ENCODE measurements around the gene TRMT2B.
"Not testable (repeated sequence)": the region's sequence is repeated elsewhere in the genome, so short reads cannot be mapped to it uniquely, and the experiment has no call there.

The TRMT2B gene

GRCh38 chrX:101012031-101012430 is 39.9 kb downstream of the TRMT2B start:
- DNase-seq (ENCODE audit: low read depth in 2 of 3, low spot score in 2 of 3): not testable (repeated sequence)

- DNase-seq (ENCODE audit: low read depth in 2 of 3, low spot score in 2 of 3): no peak
These were observed 42.8 kb downstream of the TRMT2B start for GRCh38 chrX:101009090-101009489.

- no peak for DNase-seq (ENCODE audit: low read depth in 2 of 3, low spot score in 2 of 3)
These were observed 52.5 kb downstream of the TRMT2B start for GRCh38 chrX:100999451-100999850.

- DNase-seq (ENCODE audit: low read depth in 2 of 3, low spot score in 2 of 3): no peak
These were observed 56.4 kb downstream of the TRMT2B start for GRCh38 chrX:100995469-100995868.

- no peak for DNase-seq (ENCODE audit: low read depth in 2 of 3, low spot score in 2 of 3)
These were observed 57.3 kb downstream of the TRMT2B start for GRCh38 chrX:100994352-100995281.

GRCh38 chrX:100990139-100990538 is 61.8 kb downstream of the TRMT2B start:
- no peak for DNase-seq (ENCODE audit: low read depth in 2 of 3, low spot score in 2 of 3)

- DNase-seq (ENCODE audit: low read depth in 2 of 3, low spot score in 2 of 3): no peak
These were observed 67.1 kb downstream of the TRMT2B start for GRCh38 chrX:100984818-100985217.

GRCh38 chrX:100981498-100981845 is 70.4 kb downstream of the TRMT2B start:
- DNase-seq (ENCODE audit: low read depth in 2 of 3, low spot score in 2 of 3): not testable (repeated sequence)

- no peak for DNase-seq (ENCODE audit: low read depth in 2 of 3, low spot score in 2 of 3)
These were observed 71.1 kb downstream of the TRMT2B start for GRCh38 chrX:100980608-100981497.

- DNase-seq (ENCODE audit: low read depth in 2 of 3, low spot score in 2 of 3): no peak
These were observed 71.9 kb downstream of the TRMT2B start for GRCh38 chrX:100979881-100980607.

- no peak for DNase-seq (ENCODE audit: low read depth in 2 of 3, low spot score in 2 of 3)
These were observed 75.7 kb downstream of the TRMT2B start for GRCh38 chrX:100976211-100976610.

GRCh38 chrX:100975212-100975611 is 76.7 kb downstream of the TRMT2B start:
- no peak for DNase-seq (ENCODE audit: low read depth in 2 of 3, low spot score in 2 of 3)

- DNase-seq (ENCODE audit: low read depth in 2 of 3, low spot score in 2 of 3): no peak
These were observed 78.5 kb downstream of the TRMT2B start for GRCh38 chrX:100973411-100973810.

- DNase-seq (ENCODE audit: low read depth in 2 of 3, low spot score in 2 of 3): no peak
These were observed 82.0 kb downstream of the TRMT2B start for GRCh38 chrX:100969936-100970335.

- DNase-seq (ENCODE audit: low read depth in 2 of 3, low spot score in 2 of 3): no peak
These were observed 82.5 kb downstream of the TRMT2B start, which contains the start of gene ARL13A for GRCh38 chrX:100969408-100969807. ARL13A (plus strand) TSS chrX:100969708; CDS start chrX:100973690, 3,982 bp downstream.

- DNase-seq (ENCODE audit: low read depth in 2 of 3, low spot score in 2 of 3): no peak
These were observed 87.5 kb downstream of the TRMT2B start for GRCh38 chrX:100964362-100964761.

- no peak for DNase-seq (ENCODE audit: low read depth in 2 of 3, low spot score in 2 of 3)
These were observed 89.1 kb downstream of the TRMT2B start for GRCh38 chrX:100962811-100963210.

Measured in activated CD8-positive, alpha-beta memory T cell treated with anti-CD3 and anti-CD28 coated beads for 48 hours (primary cell).